Astrocyte (in vitro differentiated cells and primary cell): ENCODE data around the gene KRT86. TPM values are rescaled to one million over a fixed set of nuclear protein-coding genes. Genes with fewer than 3 reads are reported as not detected.

ENCODE experiments used
- DNase-seq: peaks from one replicate; pipeline ENCODE4 v3.0.0-alpha.2; 2010; ENCODE audit warnings: low read depth
- FAIRE-seq: peaks from 2 replicates; lab custom pipeline; 2011; peaks lifted over from hg19 to GRCh38; lab: Jason Lieb, UNC
- H2AFZ ChIP-seq: 2 replicates; pipeline ENCODE4 v1.6.0; 2012; ENCODE audit warnings: low read depth, low read length, inconsistent platforms
- H3K27ac ChIP-seq: 2 replicates; pipeline ENCODE4 v1.5.1; 2011; ENCODE audit warnings: low read depth, low read length, inconsistent platforms
- H3K27me3 ChIP-seq: 2 replicates; pipeline ENCODE4 v1.6.0; 2011; ENCODE audit warnings: low read length, inconsistent platforms; ENCODE audit not compliant: insufficient read depth
- H3K36me3 ChIP-seq: 2 replicates; pipeline ENCODE4 v1.5.1; 2011; ENCODE audit warnings: low read length, inconsistent platforms; ENCODE audit not compliant: insufficient read depth
- H3K4me1 ChIP-seq: 2 replicates; pipeline ENCODE4 v1.5.1; 2011; ENCODE audit warnings: low read length, inconsistent platforms; ENCODE audit not compliant: insufficient read depth
- H3K4me2 ChIP-seq: 2 replicates; pipeline ENCODE4 v1.6.0; 2012; ENCODE audit warnings: low read length, inconsistent platforms
- H3K4me3 ChIP-seq: 2 replicates; pipeline ENCODE4 v1.5.1; 2011; ENCODE audit warnings: low read depth, mild to moderate bottlenecking, low read length, inconsistent platforms; ENCODE audit not compliant: insufficient read depth
- H3K79me2 ChIP-seq: 2 replicates; pipeline ENCODE4 v1.6.0; 2012; ENCODE audit warnings: mild to moderate bottlenecking, low read length, inconsistent platforms; ENCODE audit not compliant: insufficient read depth
- H3K9ac ChIP-seq: 2 replicates; pipeline ENCODE4 v1.6.0; 2012; ENCODE audit warnings: mild to moderate bottlenecking, low read length, inconsistent platforms
- H3K9me3 ChIP-seq: 2 replicates; pipeline ENCODE4 v1.5.1; 2012; ENCODE audit warnings: low read depth, mild to moderate bottlenecking, low read length, inconsistent platforms; ENCODE audit not compliant: insufficient read depth
- H4K20me1 ChIP-seq: 2 replicates; pipeline ENCODE4 v1.6.0; 2012; ENCODE audit warnings: low read length, inconsistent platforms; ENCODE audit not compliant: insufficient read depth
- H3K27ac Mint-ChIP-seq: one replicate; pipeline ENCODE4 v1.8.0; 2021; ENCODE audit warnings: mild to moderate bottlenecking, mixed read lengths; ENCODE audit not compliant: unreplicated experiment
- H3K27me3 Mint-ChIP-seq: one replicate; pipeline ENCODE4 v1.8.0; 2021; ENCODE audit warnings: low read depth, mixed read lengths; ENCODE audit not compliant: unreplicated experiment
- H3K36me3 Mint-ChIP-seq: one replicate; pipeline ENCODE4 v1.8.0; 2021; ENCODE audit warnings: low read depth, mixed read lengths; ENCODE audit not compliant: unreplicated experiment
- H3K4me1 Mint-ChIP-seq: one replicate; pipeline ENCODE4 v1.8.0; 2021; ENCODE audit warnings: low read depth, mixed read lengths; ENCODE audit not compliant: unreplicated experiment
- H3K4me3 Mint-ChIP-seq: one replicate; pipeline ENCODE4 v1.8.0; 2021; ENCODE audit warnings: mild to moderate bottlenecking, moderate library complexity, mixed read lengths; ENCODE audit not compliant: unreplicated experiment
- H3K9me3 Mint-ChIP-seq: one replicate; pipeline ENCODE4 v1.8.0; 2021; ENCODE audit warnings: mild to moderate bottlenecking, mixed read lengths; ENCODE audit not compliant: unreplicated experiment
- EZH2 ChIP-seq: IDR thresholded peaks from 2 replicates; pipeline ENCODE4 v1.6.1; 2012; ENCODE audit warnings: mild to moderate bottlenecking, low read length, inconsistent platforms; ENCODE audit not compliant: insufficient read depth
- total RNA-seq: library from RNA; stranded (reverse); gene quantifications from 2 replicates; pipeline ENCODE4 v1.2.1, GENCODE V29; 2021
- TF ChIP-seq, protein P1 (sequence below): IDR thresholded peaks from 2 replicates; pipeline ENCODE4 v1.5.1; 2011; ENCODE audit warnings: low read depth, mild to moderate bottlenecking, inconsistent platforms, low read length, moderate library complexity; ENCODE audit not compliant: insufficient read depth

The KRT86 gene
- total RNA-seq, 1 donor from 2014 or later: 0.43 TPM

DNA sequence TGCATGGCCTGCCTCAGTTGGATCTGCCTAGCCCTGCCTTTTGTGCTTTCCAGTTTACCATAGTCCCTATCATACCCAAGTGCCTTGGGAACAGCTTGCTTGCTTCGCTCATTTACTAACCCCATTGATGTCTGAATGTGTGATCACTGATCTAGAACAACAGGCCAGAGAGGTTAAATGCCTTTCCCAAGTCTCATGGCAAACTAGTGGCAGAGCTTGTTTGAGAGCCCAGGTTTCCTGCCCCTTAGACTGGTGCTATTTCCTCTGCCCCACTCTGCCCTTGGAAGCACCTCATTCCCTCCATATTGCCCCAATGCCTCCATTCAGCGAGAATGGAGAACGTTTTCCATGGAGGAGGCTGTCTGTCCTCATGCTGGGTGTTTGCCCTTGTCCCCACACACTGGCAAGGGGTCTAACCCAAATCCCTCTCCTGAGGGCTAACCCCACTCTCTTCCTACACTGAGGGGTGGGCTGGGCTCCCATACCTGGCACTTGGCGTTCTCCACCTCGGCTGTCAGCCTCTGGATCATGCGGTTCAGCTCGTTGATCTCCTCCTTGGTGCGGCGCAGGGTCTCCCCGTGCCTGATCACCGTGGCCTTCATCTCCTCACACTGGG, 21.6 kb upstream of the KRT86 start:
- H2AFZ ChIP-seq: no peak overlapping the region
- H3K4me1 ChIP-seq: peaks cover 3% of the 10 kb centered on the region
- H3K4me3 Mint-ChIP-seq: no peak overlapping the region
- no peaks in the 10 kb centered on the region for H3K36me3 ChIP-seq
- H3K27me3 ChIP-seq: peaks cover 28% of the 10 kb centered on the region
- no peak for TF ChIP-seq EZH2
- TF ChIP-seq, protein P1, sequence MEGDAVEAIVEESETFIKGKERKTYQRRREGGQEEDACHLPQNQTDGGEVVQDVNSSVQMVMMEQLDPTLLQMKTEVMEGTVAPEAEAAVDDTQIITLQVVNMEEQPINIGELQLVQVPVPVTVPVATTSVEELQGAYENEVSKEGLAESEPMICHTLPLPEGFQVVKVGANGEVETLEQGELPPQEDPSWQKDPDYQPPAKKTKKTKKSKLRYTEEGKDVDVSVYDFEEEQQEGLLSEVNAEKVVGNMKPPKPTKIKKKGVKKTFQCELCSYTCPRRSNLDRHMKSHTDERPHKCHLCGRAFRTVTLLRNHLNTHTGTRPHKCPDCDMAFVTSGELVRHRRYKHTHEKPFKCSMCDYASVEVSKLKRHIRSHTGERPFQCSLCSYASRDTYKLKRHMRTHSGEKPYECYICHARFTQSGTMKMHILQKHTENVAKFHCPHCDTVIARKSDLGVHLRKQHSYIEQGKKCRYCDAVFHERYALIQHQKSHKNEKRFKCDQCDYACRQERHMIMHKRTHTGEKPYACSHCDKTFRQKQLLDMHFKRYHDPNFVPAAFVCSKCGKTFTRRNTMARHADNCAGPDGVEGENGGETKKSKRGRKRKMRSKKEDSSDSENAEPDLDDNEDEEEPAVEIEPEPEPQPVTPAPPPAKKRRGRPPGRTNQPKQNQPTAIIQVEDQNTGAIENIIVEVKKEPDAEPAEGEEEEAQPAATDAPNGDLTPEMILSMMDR: no peak
- no peak overlapping the region for H3K27ac Mint-ChIP-seq
- peaks cover 85% of the 10 kb centered on the region for H3K27me3 Mint-ChIP-seq
- FAIRE-seq: no peak
- H3K9ac ChIP-seq: no peak overlapping the region
- H3K4me3 ChIP-seq: no peak overlapping the region
- peaks cover 7% of the 10 kb centered on the region for H3K9me3 Mint-ChIP-seq
- no peak for DNase-seq
- H3K79me2 ChIP-seq: no peaks in the 10 kb centered on the region
- no peak overlapping the region for H3K4me2 ChIP-seq
- no peak overlapping the region for H3K27ac ChIP-seq
- H3K4me1 Mint-ChIP-seq: peaks cover 2% of the 10 kb centered on the region
- no peaks in the 10 kb centered on the region for H4K20me1 ChIP-seq
- peaks cover 5% of the 10 kb centered on the region for H3K36me3 Mint-ChIP-seq
- H3K9me3 ChIP-seq: no peaks in the 10 kb centered on the region

GRCh38 chr12:52253391-52254179, 20.9 kb upstream of the KRT86 start:
- H3K4me3 ChIP-seq: no peak overlapping the region
- DNase-seq: no peak
- H3K27ac Mint-ChIP-seq: no peak overlapping the region
- H3K79me2 ChIP-seq: no peaks in the 10 kb centered on the region
- H3K4me3 Mint-ChIP-seq: no peak overlapping the region
- no peak for TF ChIP-seq EZH2
- TF ChIP-seq, protein P1: no peak
- no peak overlapping the region for H3K4me2 ChIP-seq
- peaks cover 3% of the 10 kb centered on the region for H3K4me1 ChIP-seq
- no peak overlapping the region for H3K27ac ChIP-seq
- H2AFZ ChIP-seq: no peak overlapping the region
- no peak overlapping the region for H3K9ac ChIP-seq
- peaks cover 86% of the 10 kb centered on the region for H3K27me3 Mint-ChIP-seq
- no peaks in the 10 kb centered on the region for H3K36me3 ChIP-seq
- H3K9me3 Mint-ChIP-seq: peaks cover 7% of the 10 kb centered on the region
- no peak for FAIRE-seq
- no peaks in the 10 kb centered on the region for H4K20me1 ChIP-seq
- H3K36me3 Mint-ChIP-seq: peaks cover 5% of the 10 kb centered on the region
- no peaks in the 10 kb centered on the region for H3K9me3 ChIP-seq
- peaks cover 30% of the 10 kb centered on the region for H3K27me3 ChIP-seq
- no peaks in the 10 kb centered on the region for H3K4me1 Mint-ChIP-seq
